Liver (tissue), 9 donors: Measurements from ENCODE around the gene EML4. TPM values are rescaled to one million over a fixed set of nuclear protein-coding genes. Genes with fewer than 3 reads are reported as not detected.

Experiments
- DNase-seq: peaks from one replicate; pipeline ENCODE4 v3.0.0-alpha.2; 2017; ENCODE audit warnings: low spot score
- H3K27ac ChIP-seq, 2 donors: one replicate each; pipeline ENCODE4 v1.7.0; 2013; ENCODE audit warnings: inconsistent platforms in 2 of 2, low read length in 2 of 2, control low read depth in 1 of 2, low read depth in 1 of 2, mild to moderate bottlenecking in 1 of 2
- H3K27me3 ChIP-seq, 4 donors: one replicate each; pipeline versions ENCODE4 v1.6.1 to v1.7.0; 2013; ENCODE audit warnings: low read length in 3 of 4, inconsistent platforms in 1 of 4, mild to moderate bottlenecking in 1 of 4, moderate library complexity in 1 of 4; ENCODE audit not compliant: control insufficient read depth in 4 of 4, insufficient read depth in 4 of 4
- H3K36me3 ChIP-seq, 4 donors: one replicate each; pipeline versions ENCODE4 v1.6.1 to v1.7.0; 2013; ENCODE audit warnings: low read length in 3 of 4, mild to moderate bottlenecking in 3 of 4, low read depth in 1 of 4, moderate library complexity in 1 of 4; ENCODE audit not compliant: control insufficient read depth in 4 of 4, insufficient read depth in 3 of 4
- H3K4me1 ChIP-seq, 4 donors: one replicate each; pipeline versions ENCODE4 v1.6.1 to v1.7.0; 2013; ENCODE audit warnings: low read length in 3 of 4, mild to moderate bottlenecking in 3 of 4, moderate library complexity in 1 of 4; ENCODE audit not compliant: control insufficient read depth in 4 of 4, insufficient read depth in 4 of 4
- H3K4me3 ChIP-seq, 3 donors: one replicate each; pipeline versions ENCODE4 v1.6.1 to v1.7.0; 2013; ENCODE audit warnings: low read length in 3 of 3, control low read depth in 1 of 3, low read depth in 1 of 3, mild to moderate bottlenecking in 1 of 3
- H3K9ac ChIP-seq, 2 donors: one replicate each; pipeline ENCODE4 v1.7.0; 2013; ENCODE audit warnings: low read length in 2 of 2, mild to moderate bottlenecking in 2 of 2, moderate library complexity in 2 of 2, control low read depth in 1 of 2, low read depth in 1 of 2
- H3K9me3 ChIP-seq, 4 donors: one replicate each; pipeline versions ENCODE4 v1.6.1 to v1.7.0; 2013; ENCODE audit warnings: low read length in 3 of 4; ENCODE audit not compliant: control insufficient read depth in 4 of 4
- FOXA1 ChIP-seq: IDR thresholded peaks from 2 replicates; pipeline ENCODE4 v1.6.1; 2016; ENCODE audit warnings: antibody characterized with exemption
- NR2F2 ChIP-seq: IDR thresholded peaks from 2 replicates; pipeline ENCODE4 v1.6.1; 2016; ENCODE audit warnings: antibody characterized with exemption
- RAD21 ChIP-seq, 2 donors: IDR thresholded peaks; 2 replicates each; pipeline ENCODE4 v1.6.1; 2016; ENCODE audit warnings: antibody characterized with exemption in 2 of 2, mild to moderate bottlenecking in 2 of 2
- SP1 ChIP-seq: IDR thresholded peaks from 2 replicates; pipeline ENCODE4 v1.6.1; 2018; ENCODE audit warnings: antibody characterized with exemption, mild to moderate bottlenecking
- TAF1 ChIP-seq: conservative IDR thresholded peaks from 2 replicates; pipeline ENCODE4 v1.6.1; 2016; ENCODE audit warnings: antibody characterized with exemption, mild to moderate bottlenecking
- YY1 ChIP-seq: IDR thresholded peaks from 2 replicates; pipeline ENCODE4 v1.6.1; 2016; ENCODE audit warnings: antibody characterized with exemption, mild to moderate bottlenecking
- WGBS: extraction: QIAGEN DNeasy Blood & Tissue Kit; methylation state at CpG from one replicate; pipeline ENCODE4 v1.1.7; 2013; 5-methylcytosine and 5-hydroxymethylcytosine counted together
- polyA plus RNA-seq, 2 donors: library from polyadenylated mRNA; stranded (reverse) in 1 of 2; unstranded in 1 of 2; fragments of 200-250 nt in 1 of 2; fragments of >200 nt in 1 of 2; fragmentation: Nextera tagmentation in 1 of 2; extraction: Ambion mirVana in 1 of 2; gene quantifications; one replicate each; pipeline versions ENCODE4 v1.2.1 to v1.2.3, GENCODE V29; 2013 to 2015
- total RNA-seq, 2 donors: library from RNA; depleted of rRNA; stranded (reverse); fragments of >200 nt; gene quantifications; one replicate each; pipeline ENCODE4 v1.2.3, GENCODE V29; 2014
- TF ChIP-seq, protein P1 (sequence below): fragments of 150-350 bp; IDR thresholded peaks from 2 replicates; pipeline ENCODE4 v1.5.1; 2017; ENCODE audit warnings: improper control_type of control experiment, low read depth, low read length; ENCODE audit not compliant: missing input control
- TF ChIP-seq, protein P2 (sequence below): IDR thresholded peaks from 2 replicates; pipeline ENCODE4 v1.6.1; 2016; ENCODE audit warnings: antibody characterized with exemption
- donor health status: healthy.
- donor health status: healthy.
- donor health status: healthy.
- donor health status: healthy.
- donor health status: healthy.

EML4 gene
- total and polyA plus RNA-seq, 4 donors = 12.8 to 49.6 (median 34.8) TPM

DNA sequence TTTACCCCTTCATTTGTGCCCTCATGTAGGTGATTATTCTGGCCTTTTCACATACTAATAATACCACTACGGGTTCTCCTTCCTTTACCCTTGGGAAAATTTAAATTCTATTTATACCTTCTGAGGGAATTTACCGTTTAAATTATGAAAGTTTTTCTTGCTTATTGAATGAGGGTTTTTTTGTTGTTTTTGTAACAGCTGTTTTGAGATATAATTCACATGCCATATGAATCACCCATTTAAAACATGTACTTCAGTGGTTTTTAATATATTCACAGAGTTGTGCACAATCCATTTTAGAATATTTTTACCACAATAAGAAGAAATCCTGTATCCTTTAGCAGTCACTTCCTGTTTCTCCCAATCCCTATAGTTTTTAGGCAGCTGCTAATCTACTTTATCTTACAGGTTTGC is 54.7 kb downstream of the EML4 start:
- WGBS = 75% methylated on average over 2 of the region's 2 CpGs
- H3K27ac ChIP-seq = no peak overlapping the region
- H3K36me3 ChIP-seq = no peaks in the 10 kb centered on the region

DNA sequence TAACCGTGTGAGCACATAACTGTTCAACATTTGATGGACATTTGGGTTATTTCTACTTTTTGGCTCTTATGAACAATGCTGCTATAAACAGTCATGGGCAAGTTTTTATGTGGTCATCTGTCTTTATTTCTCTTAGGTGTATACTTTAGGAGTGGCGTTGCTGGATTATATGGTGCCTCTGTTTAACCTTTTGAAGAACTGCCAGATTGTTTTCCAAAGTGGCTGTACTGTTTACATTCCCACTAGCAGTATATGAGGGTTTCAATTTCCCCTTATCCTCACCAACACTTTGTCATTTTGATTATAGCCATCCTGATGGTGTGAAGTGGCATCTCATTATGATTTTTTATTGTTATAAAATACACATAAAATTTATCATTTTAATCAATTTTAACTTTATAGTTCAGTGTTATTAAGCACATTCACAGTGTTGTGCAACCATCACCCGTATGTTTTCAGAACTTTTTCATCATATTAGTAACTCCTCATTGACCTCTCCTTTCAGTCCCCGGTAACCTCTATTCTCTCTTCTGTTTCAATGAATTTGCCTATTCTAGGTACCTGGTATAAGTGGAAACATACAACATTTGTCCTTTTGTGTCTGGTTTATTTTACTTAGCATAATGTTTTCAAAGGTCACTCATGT is 55.4 kb downstream of the EML4 start:
- H3K9me3 ChIP-seq = no peaks in the 10 kb centered on the region
- no peaks in the 10 kb centered on the region for H3K27me3 ChIP-seq
- no peak for DNase-seq
- no peak overlapping the region for H3K4me3 ChIP-seq
- H3K4me1 ChIP-seq = peaks cover 3 to 13% (median 6%) of the 10 kb centered on the region in 4 donors
- TF ChIP-seq FOXA1 (no peak), RAD21 (IDR thresholded peaks at IDR 0.05) (no peak), YY1 (no peak)
- TF ChIP-seq, protein P1, sequence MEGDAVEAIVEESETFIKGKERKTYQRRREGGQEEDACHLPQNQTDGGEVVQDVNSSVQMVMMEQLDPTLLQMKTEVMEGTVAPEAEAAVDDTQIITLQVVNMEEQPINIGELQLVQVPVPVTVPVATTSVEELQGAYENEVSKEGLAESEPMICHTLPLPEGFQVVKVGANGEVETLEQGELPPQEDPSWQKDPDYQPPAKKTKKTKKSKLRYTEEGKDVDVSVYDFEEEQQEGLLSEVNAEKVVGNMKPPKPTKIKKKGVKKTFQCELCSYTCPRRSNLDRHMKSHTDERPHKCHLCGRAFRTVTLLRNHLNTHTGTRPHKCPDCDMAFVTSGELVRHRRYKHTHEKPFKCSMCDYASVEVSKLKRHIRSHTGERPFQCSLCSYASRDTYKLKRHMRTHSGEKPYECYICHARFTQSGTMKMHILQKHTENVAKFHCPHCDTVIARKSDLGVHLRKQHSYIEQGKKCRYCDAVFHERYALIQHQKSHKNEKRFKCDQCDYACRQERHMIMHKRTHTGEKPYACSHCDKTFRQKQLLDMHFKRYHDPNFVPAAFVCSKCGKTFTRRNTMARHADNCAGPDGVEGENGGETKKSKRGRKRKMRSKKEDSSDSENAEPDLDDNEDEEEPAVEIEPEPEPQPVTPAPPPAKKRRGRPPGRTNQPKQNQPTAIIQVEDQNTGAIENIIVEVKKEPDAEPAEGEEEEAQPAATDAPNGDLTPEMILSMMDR = no peak
- no peaks in the 10 kb centered on the region for H3K36me3 ChIP-seq
- 73% methylated on average over 4 of the region's 4 CpGs for WGBS
- H3K9ac ChIP-seq = no peak overlapping the region
- no peak overlapping the region for H3K27ac ChIP-seq

More for the DNA sequence above, 54.7 kb downstream of the EML4 start:
- Histone ChIP-seq H3K27me3 (no peaks in the 10 kb centered on the region), H3K4me1 (peaks cover 3 to 13% (median 6%) of the 10 kb centered on the region in 4 donors), H3K9ac (no peak overlapping the region), H3K9me3 (no peaks in the 10 kb centered on the region), H3K4me3 (no peak overlapping the region)
- TF ChIP-seq SP1 = no peak
- no peak for TF ChIP-seq NR2F2
- TF ChIP-seq, protein P2, sequence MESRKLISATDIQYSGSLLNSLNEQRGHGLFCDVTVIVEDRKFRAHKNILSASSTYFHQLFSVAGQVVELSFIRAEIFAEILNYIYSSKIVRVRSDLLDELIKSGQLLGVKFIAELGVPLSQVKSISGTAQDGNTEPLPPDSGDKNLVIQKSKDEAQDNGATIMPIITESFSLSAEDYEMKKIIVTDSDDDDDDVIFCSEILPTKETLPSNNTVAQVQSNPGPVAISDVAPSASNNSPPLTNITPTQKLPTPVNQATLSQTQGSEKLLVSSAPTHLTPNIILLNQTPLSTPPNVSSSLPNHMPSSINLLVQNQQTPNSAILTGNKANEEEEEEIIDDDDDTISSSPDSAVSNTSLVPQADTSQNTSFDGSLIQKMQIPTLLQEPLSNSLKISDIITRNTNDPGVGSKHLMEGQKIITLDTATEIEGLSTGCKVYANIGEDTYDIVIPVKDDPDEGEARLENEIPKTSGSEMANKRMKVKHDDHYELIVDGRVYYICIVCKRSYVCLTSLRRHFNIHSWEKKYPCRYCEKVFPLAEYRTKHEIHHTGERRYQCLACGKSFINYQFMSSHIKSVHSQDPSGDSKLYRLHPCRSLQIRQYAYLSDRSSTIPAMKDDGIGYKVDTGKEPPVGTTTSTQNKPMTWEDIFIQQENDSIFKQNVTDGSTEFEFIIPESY = no peak
- TF ChIP-seq FOXA1 = no peak
- TF ChIP-seq, protein P1 = no peak
- no peak for TF ChIP-seq TAF1
- DNase-seq = no peak

DNA sequence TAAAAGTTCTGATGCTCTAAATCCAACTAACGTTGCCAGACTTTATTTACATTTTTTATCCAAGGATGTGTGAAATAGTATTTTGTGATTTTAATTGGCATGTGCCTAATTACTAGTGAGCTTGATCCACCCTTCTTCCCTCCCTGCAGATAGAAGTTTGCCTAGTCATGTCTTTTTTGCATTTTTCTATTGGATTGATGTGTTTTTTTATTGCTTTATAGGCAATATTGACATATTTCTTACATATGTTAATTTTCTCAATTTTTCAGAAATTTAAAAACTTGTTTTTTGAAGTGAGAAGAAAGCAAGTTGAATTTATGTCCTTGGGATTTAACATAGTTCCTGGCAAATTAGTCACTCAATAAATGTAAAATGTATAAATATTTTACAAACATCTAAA is 56.4 kb downstream of the EML4 start:
- TF ChIP-seq FOXA1 = no peak
- no peak overlapping the region for H3K4me3 ChIP-seq
- 94% methylated on average over 1 of the region's 1 CpG for WGBS
- DNase-seq = no peak
- no peaks in the 10 kb centered on the region for H3K36me3 ChIP-seq
- no peaks in the 10 kb centered on the region for H3K27me3 ChIP-seq
- H3K9ac ChIP-seq = no peak overlapping the region
- H3K4me1 ChIP-seq = peaks cover 3 to 13% (median 6%) of the 10 kb centered on the region in 4 donors
- no peak overlapping the region for H3K27ac ChIP-seq
- H3K9me3 ChIP-seq = no peaks in the 10 kb centered on the region
